NCI-H1417 treated with DMSO at 0.1 percent for 48 hours (cell line): ENCODE data around the gene SORBS1.

ENCODE experiments used
- DNase-seq: peaks from one replicate; lab custom pipeline; 2025; lab: John Stamatoyannopoulos, UW

The SORBS1 gene

GRCh38 chr10:95266674-95267095 lies 294.5 kb downstream of the SORBS1 start:
- DNase-seq, result no peak

- DNase-seq, result no peak
These were observed 295.6 kb downstream of the SORBS1 start for GRCh38 chr10:95265572-95265971.

GRCh38 chr10:95264227-95265051 lies 296.7 kb downstream of the SORBS1 start:
- no peak for DNase-seq

GRCh38 chr10:95263864-95264226 lies 297.3 kb downstream of the SORBS1 start:
- no peak for DNase-seq

DNA sequence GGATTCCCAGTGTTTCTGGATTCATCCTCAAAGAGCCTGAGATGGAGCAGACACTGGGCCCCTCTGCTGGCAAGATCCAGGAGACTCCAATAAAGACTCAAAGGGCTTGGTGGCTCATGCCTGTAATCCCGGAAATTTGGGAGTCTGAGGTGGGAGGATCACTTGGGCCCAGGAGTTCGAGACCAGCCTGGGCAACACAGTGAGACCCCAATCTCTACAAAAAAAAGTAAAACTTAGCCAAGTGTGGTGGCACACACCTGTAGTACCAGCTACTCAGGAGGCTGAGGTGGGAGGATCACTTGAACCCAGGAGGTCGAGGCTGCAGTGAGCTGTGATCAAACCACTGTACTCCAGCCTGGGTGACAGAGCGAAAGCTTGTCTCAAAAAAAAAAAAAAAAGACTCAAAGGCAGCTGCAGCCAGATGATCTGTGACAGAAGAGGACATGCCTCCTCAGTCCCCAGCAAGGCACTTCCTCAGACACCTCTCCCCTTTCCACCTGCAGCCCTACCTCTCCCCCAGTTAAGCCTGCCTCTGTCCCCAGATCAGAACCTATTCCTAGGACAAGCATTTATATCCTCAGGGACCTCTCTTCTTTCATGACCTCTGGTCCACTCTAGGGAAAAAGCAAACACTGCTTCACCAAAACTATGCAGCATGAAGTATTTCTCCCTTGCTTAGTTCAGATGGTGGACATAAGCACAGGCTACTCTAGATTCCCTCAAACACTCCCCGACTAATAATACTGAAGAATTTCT lies 298.2 kb downstream of the SORBS1 start:
- no peak for DNase-seq

DNA sequence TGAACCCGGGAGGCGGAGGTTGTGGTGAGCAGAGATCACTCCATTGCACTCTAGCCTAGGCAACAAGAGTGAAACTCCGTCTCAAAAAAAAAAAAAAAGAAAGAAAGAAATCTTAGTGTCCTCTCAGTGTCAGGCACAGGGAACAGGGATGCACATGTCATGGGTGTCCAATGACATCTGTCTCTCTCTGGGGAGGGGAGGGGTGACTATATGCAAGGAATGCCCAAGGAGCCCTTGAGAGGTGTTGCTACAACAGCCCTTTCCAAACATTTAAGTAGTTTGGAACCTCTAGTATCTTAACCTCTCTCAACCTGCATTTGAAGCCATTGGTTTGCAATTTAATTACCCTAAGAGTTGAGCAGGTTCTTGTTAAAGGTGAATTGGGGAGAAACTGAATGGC lies 299.2 kb downstream of the SORBS1 start:
- no peak for DNase-seq
